GM21619 (cell line): ENCODE results near the gene WAC.

Source experiments
- ATAC-seq: cut with Tn5 transposase; IDR thresholded peaks from one replicate; pipeline ENCODE4 v1.9.1; 2021; ENCODE audit not compliant: unreplicated experiment

Gene WAC

DNA sequence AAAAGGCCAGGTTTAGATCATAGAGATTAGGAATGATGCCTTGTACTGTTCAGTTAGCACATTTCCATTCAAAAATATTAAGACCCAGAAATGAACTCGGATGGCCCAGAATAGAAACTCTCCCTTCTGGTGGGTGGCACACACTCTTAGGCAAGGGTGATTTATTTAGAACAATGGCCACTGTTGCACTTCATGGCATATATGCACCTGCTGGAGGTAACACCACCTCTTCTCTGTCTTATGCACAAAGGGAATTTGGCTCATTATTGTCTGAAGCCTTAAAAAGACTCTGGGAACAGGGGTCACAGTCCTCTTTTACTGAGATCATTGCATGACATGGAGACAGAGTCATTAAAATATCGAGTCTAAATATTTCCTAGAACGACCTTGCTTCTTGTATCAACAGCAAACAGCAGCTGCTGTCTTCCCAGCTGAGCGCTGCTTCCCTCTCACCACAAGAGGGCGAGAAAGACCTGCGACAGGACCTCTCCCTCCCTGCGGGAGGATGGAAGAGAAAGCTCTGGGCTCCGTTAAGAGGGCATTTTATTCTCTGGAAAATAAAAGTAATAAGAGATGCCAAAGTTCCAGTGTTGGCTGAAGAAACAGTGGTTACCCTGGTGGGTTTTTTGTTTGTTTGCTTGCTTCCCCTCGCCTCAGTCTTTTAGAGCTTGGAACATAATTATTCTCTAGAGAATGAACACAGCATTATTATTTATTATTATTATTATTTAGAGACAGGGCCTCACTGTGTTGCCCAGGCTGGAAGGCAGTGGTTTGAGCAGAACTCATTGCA lies 130.9 kb downstream of the WAC start:
- ATAC-seq: peak; percentile 89

DNA sequence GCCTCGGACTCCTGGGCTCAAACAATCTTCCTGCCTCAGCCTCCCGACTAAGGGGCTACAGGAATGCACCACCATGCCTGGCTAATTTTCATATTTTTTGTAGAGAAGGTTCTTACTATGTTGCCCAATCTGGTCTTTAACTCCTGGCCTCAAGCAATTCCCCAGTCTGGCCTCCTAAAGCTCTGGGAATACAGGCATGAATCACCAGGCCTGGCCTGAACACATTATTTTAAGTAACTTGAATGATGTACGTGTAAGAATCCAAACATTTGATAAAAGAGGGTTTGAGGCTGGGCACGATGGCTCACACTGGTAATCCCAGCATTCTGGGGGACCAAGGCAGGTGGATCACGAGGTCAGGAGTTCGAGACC lies 131.4 kb downstream of the WAC start:
- no peak for ATAC-seq

DNA sequence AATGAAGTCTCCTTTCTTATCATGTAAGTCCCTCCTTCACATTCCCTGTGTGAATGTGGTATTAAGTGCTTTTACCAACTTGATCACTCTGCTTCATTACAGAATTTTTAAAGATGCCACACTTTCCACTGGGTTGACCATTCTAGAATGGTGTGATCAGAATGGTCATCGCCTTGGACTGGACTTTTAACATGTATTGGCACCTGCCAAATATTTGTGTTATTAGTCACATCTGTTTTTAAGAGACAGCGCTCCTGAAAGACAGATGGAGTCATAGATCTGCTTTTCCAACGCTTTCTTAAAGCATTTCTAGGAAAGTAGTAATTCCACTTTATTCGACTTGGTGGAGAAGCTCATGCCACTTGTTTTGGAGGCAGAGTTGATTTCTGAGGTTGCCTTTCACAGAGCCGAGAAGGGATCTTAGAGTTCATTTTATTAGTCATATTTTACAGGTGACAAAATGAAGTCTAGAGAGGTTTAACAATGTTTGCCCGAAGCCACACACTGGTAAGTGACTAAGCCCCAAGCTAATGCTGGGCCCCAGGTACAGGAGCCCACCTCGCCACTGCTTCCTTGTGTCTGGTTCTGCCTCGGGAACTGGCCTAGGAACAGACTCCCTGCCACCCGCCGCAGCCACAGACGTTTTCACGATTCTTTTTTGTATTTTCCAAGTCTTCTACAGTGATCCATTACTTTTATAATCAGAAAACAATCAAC lies 134.0 kb downstream of the WAC start:
- no peak for ATAC-seq

DNA sequence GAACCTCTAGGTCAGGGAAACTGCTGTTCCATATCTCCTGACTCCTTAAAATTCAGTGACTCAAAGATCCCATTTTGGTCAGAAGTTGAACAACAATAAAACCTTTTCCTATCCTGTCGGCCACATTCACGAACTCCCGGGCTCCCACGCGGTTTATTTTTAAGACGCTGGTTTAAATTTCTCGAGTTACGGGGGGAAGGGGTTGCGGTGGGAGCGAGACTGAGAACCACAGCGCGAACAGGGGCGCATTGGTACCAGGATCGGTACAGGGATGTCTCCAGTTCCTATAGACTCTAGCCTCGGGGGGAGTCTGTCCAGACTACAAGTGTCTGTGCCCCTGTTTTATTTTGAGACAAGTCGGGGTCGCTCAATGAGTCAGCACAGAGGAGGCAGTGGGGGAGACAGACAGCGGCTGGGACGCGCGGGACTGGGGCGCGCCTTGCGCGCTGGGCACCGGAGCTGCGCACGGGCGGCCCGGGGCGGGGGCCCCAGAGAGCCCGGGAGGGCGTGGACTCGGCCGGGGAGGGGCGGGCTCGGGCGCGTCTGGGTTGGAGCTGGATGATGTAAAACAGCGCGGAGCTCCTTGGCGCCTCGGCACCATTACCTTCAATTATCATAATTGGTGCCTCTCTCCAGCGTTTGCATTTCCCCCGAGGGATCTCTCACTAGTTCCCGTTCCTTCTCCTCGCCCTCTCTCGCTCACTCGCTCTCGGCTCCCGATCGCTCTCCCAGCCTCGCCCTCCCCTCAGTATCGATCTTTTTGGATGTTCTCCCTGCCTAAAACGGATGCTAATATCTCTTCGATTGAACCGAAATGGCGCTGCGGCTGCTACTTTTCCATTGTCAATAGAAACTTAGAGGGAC lies 135.7 kb downstream of the WAC start:
- no peak for ATAC-seq

DNA sequence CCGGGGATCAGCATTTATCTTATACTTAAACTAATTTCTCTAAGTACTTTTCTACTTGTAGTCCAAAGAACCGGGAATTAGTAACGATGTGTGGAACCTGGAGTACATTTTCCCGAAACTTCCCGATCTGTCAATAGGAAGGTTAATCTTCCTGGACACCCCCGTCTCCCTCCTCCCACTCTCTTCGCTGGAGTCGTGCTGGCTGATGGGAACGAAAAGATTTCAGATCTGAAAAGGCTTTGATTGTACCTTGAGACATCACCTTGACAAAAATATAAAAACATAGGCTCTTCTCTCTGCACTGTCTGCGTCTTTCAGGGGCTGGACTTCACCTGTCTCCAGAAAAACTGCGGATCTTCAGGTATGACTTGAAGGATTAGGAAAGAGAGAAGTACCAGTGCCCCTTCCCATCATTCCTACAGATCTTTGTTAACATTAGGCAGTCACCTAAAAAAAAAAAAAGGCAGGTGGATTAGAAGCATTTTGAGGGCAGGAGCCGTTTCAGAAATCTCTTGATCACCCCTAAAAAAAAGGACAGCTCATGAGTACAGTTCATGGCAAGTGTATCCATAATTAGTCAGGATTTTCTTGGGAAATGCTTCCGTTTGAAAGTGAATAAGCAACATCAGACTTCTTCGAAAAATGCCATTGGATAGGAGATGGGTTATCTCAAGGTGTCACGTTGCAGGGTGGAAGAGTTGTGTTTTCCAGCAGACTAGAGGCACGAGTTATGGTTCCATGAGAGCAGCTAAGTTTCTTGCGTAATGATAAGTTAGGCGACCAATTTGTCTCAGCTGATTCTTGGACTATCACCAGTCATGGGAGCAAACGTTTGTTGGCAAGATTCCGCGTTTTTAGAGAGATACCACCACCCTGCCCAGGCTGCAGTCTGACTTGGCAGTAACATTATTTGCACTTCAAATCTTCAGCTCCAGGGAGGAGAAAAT lies 136.6 kb downstream of the WAC start:
- ATAC-seq: no peak
